ENCODE results near the gene PRELID3B.
"Not testable (repeated sequence)": the region's sequence is repeated elsewhere in the genome, so short reads cannot be mapped to it uniquely, and the experiment has no call there.

PRELID3B gene

DNA sequence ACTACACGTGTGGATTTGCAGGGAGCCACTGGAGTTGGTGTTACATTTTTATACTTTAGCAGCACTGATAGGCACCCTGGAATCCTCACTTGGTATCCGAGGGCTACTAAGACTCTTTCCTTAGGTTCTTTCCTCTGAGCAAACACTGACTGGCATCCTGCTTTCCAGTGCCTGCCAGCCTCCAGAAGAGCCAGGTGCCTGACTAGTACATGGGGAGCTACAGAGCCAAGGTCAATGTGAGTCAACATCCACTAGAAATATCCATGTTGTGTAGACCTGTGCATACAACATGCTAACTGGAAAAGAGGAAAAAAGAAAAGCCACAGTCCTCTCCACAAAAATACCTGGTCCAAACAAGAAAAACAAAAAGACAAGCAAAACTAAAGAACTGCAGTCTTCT lies 17.5 kb downstream of the PRELID3B start:
- no peak for DNase-seq

DNA sequence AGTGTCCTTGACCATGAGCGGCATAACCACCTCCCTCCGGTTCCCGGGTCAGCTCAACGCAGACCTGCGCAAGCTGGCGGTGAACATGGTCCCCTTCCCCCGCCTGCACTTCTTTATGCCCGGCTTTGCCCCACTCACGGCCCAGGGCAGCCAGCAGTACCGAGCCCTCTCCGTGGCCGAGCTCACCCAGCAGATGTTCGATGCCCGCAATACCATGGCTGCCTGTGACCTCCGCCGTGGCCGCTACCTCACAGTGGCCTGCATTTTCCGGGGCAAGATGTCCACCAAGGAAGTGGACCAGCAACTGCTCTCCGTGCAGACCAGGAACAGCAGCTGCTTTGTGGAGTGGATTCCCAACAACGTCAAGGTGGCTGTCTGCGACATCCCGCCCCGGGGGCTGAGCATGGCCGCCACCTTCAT lies 18.5 kb downstream of the PRELID3B start:
- DNase-seq, result no peak

DNA sequence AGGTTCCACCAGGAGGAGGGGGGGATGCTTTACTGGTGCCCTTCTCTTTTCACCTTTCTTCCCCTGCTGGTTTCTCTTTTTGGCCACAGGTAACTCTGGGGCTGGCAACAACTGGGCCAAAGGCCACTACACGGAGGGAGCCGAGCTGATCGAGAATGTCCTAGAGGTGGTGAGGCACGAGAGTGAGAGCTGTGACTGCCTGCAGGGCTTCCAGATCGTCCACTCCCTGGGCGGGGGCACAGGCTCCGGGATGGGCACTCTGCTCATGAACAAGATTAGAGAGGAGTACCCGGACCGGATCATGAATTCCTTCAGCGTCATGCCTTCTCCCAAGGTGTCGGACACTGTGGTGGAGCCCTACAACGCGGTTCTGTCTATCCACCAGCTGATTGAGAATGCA lies 19.0 kb downstream of the PRELID3B start:
- DNase-seq, result no peak

DNA sequence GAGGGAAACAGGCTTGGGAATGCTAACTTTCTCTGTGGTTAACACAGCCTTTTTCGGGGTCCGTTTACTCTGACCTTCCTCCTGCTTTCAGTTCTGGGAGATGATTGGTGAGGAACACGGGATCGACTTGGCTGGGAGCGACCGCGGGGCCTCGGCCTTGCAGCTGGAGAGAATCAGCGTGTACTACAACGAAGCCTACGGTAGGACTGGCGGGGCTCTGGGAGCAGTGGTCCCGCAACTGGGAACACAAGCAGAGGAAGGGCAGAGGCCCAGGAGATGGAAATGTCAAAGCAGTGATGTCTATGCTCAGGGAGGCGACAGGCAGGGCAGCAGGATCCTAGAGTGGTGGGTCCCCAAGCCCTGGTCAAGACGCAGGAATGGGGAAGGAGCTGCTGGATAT lies 19.8 kb downstream of the PRELID3B start:
- no peak for DNase-seq

DNA sequence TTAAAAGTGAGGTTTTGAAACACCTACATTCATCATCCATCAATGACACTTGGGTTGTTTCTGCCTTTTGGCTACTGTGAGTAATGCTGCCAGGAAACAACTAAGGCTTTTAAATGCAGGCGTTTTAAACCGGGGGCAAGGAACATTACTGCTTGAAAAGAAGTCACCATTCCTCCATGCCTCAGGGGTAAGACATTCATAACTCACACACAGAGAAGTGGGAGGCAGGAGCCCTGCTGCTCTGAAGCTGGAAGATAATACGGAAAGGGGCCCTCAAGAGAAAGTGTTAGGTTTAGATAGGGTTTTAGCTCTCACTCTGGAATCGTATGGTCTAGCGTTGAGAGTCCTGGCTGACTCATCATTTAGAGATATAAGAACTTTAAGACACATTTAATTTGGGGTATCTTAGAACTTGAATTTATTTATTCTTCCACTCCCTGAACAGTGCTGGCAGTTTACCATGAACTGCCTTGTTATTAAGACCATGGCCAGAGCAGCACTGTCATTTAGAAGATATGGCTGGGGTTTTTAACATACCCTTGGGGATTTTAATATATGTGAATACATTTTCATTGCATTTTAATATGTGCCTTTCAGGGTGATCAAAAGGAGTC lies 21.5 kb downstream of the PRELID3B start:
- DNase-seq, result no peak

DNA sequence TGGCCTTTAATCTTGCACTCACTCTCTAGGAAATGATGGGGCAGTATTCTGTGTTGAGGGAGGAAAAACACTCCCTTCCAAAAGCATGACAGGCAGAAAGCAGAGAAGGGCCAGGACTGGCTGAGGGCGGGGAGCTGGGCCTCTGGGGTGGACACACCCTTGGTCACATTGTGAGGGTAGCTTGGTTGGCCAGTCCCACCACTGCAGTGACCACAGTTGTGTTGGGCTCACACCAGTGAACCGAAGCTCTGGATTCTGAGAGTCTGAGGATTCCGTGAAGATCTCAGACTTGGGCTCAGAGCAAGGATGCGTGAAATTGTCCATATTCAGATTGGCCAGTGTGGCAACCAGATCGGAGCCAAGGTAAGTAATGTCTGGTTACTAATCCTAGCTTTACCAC lies 23.4 kb downstream of the PRELID3B start, which contains the start of gene TUBB1:
Gene TUBB1, plus strand, starts transcription at position 213 of the 400 bp plus-strand sequence. Its CDS starts 94 bp downstream, at position 307.
- no peak for DNase-seq

- no peak for DNase-seq
Observed at GRCh38 chr20:59018817-59019216, 23.8 kb downstream of the PRELID3B start.

GRCh38 chr20:59017493-59018231 lies 24.9 kb downstream of the PRELID3B start:
- DNase-seq, result no peak

- DNase-seq, result no peak
Observed at GRCh38 chr20:59016795-59017492, 25.6 kb downstream of the PRELID3B start.

- no peak for DNase-seq
Observed at GRCh38 chr20:59015812-59016711, 26.5 kb downstream of the PRELID3B start.

DNA sequence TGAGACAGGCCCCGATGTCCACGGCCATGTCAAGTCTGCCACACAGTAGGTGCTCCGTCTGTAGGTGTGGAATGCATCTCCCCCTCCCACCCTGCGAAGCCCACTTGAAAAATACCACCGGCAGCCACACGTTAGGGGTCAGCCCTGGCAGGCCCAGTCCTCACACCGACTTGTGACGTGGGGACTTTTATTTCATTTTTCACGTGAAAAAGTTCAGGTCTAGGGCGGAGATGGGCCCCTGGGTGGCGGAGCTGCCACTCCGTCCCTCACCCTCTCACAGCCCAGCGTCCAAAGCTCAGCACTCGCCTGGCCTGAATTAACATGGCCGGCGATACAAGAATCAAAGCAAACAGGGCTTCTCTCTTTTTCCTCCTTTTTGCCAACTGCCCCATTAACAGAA lies 27.2 kb downstream of the PRELID3B start:
- no peak for DNase-seq

- DNase-seq, result no peak
Observed at GRCh38 chr20:59014680-59015389, 27.8 kb downstream of the PRELID3B start.

- no peak for DNase-seq
Observed at GRCh38 chr20:59013959-59014608, 28.5 kb downstream of the PRELID3B start.

GRCh38 chr20:59013031-59013951 lies 29.3 kb downstream of the PRELID3B start:
- DNase-seq, result no peak

DNA sequence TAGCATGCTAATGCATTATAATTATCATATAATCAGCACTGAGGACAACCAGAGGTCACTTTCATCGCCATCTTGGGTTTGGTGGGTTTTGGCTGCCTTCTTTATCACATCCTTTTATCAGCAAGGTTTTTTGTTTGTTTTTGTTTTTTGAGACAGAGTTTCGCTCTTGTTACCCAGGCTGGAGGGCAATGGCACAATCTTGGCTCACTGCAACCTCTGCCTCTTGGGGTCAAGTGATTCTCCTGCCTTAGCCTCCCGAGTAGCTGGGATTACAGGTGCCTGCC lies 30.8 kb downstream of the PRELID3B start:
- not testable (repeated sequence) for DNase-seq

- DNase-seq, result no peak
Observed at GRCh38 chr20:59010995-59011873, 31.4 kb downstream of the PRELID3B start.

DNA sequence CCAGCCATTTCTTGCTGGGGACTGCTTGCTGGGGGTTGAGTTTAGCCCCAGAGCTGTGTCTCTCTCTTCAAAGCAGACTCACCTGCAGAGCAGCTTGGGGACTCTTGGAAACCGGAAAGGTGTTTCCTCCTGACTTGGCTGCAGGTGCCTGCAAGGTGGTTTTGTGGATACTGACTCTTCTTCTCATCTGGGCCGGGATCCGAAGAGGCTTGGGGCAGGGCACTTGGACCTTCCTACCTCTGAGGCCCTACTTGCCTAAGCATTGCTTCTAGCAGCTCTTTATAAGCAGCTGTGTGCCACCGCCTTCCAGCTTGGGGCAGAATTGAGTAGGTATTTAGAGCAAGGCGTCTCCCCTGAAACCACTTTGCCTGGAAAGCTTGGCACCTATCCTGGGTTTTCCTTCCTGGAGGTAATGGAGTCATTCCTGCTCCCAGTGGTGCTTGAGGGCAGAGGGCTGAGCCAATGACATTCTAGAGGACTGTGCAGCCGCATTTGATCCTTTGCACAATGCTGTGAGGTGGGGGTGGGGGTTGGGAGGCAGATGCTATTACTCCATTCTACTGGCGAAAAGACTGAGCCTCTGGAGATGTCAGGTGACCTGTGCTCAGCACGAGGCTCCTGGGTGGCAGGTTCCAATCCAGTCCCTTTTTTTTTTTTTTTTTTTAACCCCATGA lies 32.1 kb downstream of the PRELID3B start:
- DNase-seq, result no peak

- no peak for DNase-seq
Observed at GRCh38 chr20:59008715-59009336, 33.8 kb downstream of the PRELID3B start.

Measured in effector CD4-positive, alpha-beta T cell (primary cell).